ENCODE data around the gene CEACAM16. TPM values are rescaled to one million over a fixed set of nuclear protein-coding genes. Genes with fewer than 3 reads are reported as not detected.
A peak's percentile ranks its signal among the peaks of the same experiment; 100 is the strongest.
"Not testable (repeated sequence)": the region's sequence is repeated elsewhere in the genome, so short reads cannot be mapped to it uniquely, and the experiment has no call there.

CEACAM16 gene
- total RNA-seq, 2 experiments from 2014 or later = not detected

GRCh38 chr19:44719262-44719701, 20.3 kb downstream of the CEACAM16 start:
- DNase-seq (no peak), ATAC-seq (no peak)
- no peak for TF ChIP-seq CTCF (IDR thresholded peaks at IDR 0.05)
- Mint-ChIP-seq H3K9me3 (peaks cover 17% of the 10 kb centered on the region), H3K27me3 (no peaks in the 10 kb centered on the region), H3K4me3 (no peak overlapping the region), H3K36me3 (ENCODE audit: low read depth) (no peaks in the 10 kb centered on the region), H3K27ac (no peak overlapping the region), H3K4me1 (ENCODE audit: low read depth) (peaks cover 29% of the 10 kb centered on the region)
- ChIA-PET CTCF (interaction anchor here (6.2 to 15.3 kb wide), 2 partner anchors 30 to 49 kb away, joined by 93 to 474 read pairs; no protein-coding TSS in a partner anchor), POLR2A (no interaction called here)
- intact Hi-C loops (cut with micrococcal nuclease) = no loop called here

- POLR2A ChIA-PET; H3K27ac Mint-ChIP-seq; H3K36me3 Mint-ChIP-seq (ENCODE audit: low read depth); DNase-seq; H3K9me3 Mint-ChIP-seq; H3K4me3 Mint-ChIP-seq; H3K27me3 Mint-ChIP-seq; intact Hi-C loops (cut with micrococcal nuclease); ATAC-seq: not testable (repeated sequence)
- peaks cover 36% of the 10 kb centered on the region for H3K4me1 Mint-ChIP-seq (ENCODE audit: low read depth)
- CTCF ChIA-PET = interaction anchor here (0.6 to 15.3 kb wide), 4 partner anchors 12 to 223 kb away, joined by 3 to 474 read pairs (median 48); no protein-coding TSS in a partner anchor
Measured at GRCh38 chr19:44720396-44720795, 21.4 kb downstream of the CEACAM16 start.

- Mint-ChIP-seq H3K27ac (no peak overlapping the region), H3K36me3 (ENCODE audit: low read depth) (no peaks in the 10 kb centered on the region), H3K9me3 (peaks cover 1% of the 10 kb centered on the region), H3K4me3 (no peak overlapping the region), H3K4me1 (ENCODE audit: low read depth) (peaks cover 36% of the 10 kb centered on the region), H3K27me3 (no peaks in the 10 kb centered on the region)
- no peak for TF ChIP-seq CTCF (IDR thresholded peaks at IDR 0.05)
- CTCF ChIA-PET = interaction anchor here (0.6 to 15.3 kb wide), 6 partner anchors 12 to 223 kb away, joined by 3 to 474 read pairs (median 3); partner anchors contain the start of genes BCL3 and NECTIN2
- POLR2A ChIA-PET = no interaction called here
- ATAC-seq (no peak), DNase-seq (peak; percentile 49)
- intact Hi-C loops (cut with micrococcal nuclease) = no loop called here
Measured at GRCh38 chr19:44720945-44721344, 22.0 kb downstream of the CEACAM16 start.

GRCh38 chr19:44721369-44721768, 22.4 kb downstream of the CEACAM16 start:
- H3K4me3 Mint-ChIP-seq; H3K27me3 Mint-ChIP-seq; intact Hi-C loops (cut with micrococcal nuclease); H3K27ac Mint-ChIP-seq; H3K36me3 Mint-ChIP-seq (ENCODE audit: low read depth); ATAC-seq; DNase-seq; POLR2A ChIA-PET; H3K9me3 Mint-ChIP-seq: not testable (repeated sequence)
- CTCF ChIA-PET = interaction anchor here (1.3 to 15.3 kb wide), 6 partner anchors 12 to 124 kb away, joined by 3 to 474 read pairs (median 5); partner anchors contain the start of genes BCL3 and NECTIN2
- H3K4me1 Mint-ChIP-seq (ENCODE audit: low read depth) = peaks cover 36% of the 10 kb centered on the region

GRCh38 chr19:44722131-44723121, 23.5 kb downstream of the CEACAM16 start:
- ChIA-PET CTCF (interaction anchor here (0.9 to 15.3 kb wide), 21 partner anchors 9 to 230 kb away, joined by 3 to 474 read pairs (median 7); partner anchors contain the start of genes BCL3 and NECTIN2), POLR2A (interaction anchor here (0.6 kb wide), 2 partner anchors 27 to 148 kb away, joined by 3 to 4 read pairs; no protein-coding TSS in a partner anchor)
- ATAC-seq (peak; percentile 14), DNase-seq (peak; percentile 56)
- Mint-ChIP-seq H3K4me1 (ENCODE audit: low read depth) (peaks cover 36% of the 10 kb centered on the region), H3K27me3 (no peaks in the 10 kb centered on the region), H3K4me3 (no peak overlapping the region), H3K9me3 (no peaks in the 10 kb centered on the region), H3K27ac (peak overlapping the region; percentile 13), H3K36me3 (ENCODE audit: low read depth) (no peaks in the 10 kb centered on the region)
- no peak for TF ChIP-seq CTCF (IDR thresholded peaks at IDR 0.05)
- intact Hi-C loops (cut with micrococcal nuclease) = no loop called here
